Stomach (tissue), 9 donors: ENCODE measurements around the gene ABCB8. TPM values are rescaled to one million over a fixed set of nuclear protein-coding genes. Genes with fewer than 3 reads are reported as not detected.

Experiments used
- DNase-seq, 2 donors: peaks; one replicate each; pipeline versions ENCODE4 v3.0.0 to v3.0.0-alpha.2; 2013 to 2019
- H3K27ac ChIP-seq, 5 donors: fragments of 200-600 bp in 4 of 5; sonication (generic) in 4 of 5; one replicate each; pipeline ENCODE4 v1.5.1; 2013 to 2019; ENCODE audit warnings: mild to moderate bottlenecking in 1 of 5, moderate library complexity in 1 of 5
- H3K27me3 ChIP-seq, 3 donors: fragments of 200-600 bp; sonication (generic); one replicate each; pipeline ENCODE4 v1.5.1; 2017 to 2019; ENCODE audit warnings: mixed run types in 1 of 3
- H3K36me3 ChIP-seq, 4 donors: fragments of 200-600 bp; sonication (generic); 1 replicate in 3 of 4; 2 replicates in 1 of 4; pipeline ENCODE4 v1.5.1; 2016 to 2019
- H3K4me1 ChIP-seq, 4 donors: fragments of 200-600 bp; sonication (generic); one replicate each; pipeline ENCODE4 v1.5.1; 2016 to 2019
- H3K4me3 ChIP-seq, 4 donors: fragments of 200-600 bp; sonication (generic) in 3 of 4; one replicate each; pipeline ENCODE4 v1.5.1; 2016 to 2019; ENCODE audit warnings: mild to moderate bottlenecking in 1 of 4
- H3K9me3 ChIP-seq, 4 donors: fragments of 200-600 bp; sonication (generic); one replicate each; pipeline ENCODE4 v1.5.1; 2016 to 2019
- CTCF ChIP-seq, 7 experiments: fragments of 450-650 bp in 4 of 7; fragments of 200-600 bp in 3 of 7; sonication (generic) in 3 of 7; IDR thresholded peaks; one replicate each; pipeline ENCODE4 v1.5.1; 2016 to 2019; ENCODE audit warnings: antibody characterized with exemption in 7 of 7, control low read depth in 2 of 7, mild to moderate bottlenecking in 1 of 7
- EP300 ChIP-seq: sonication (generic); formaldehyde crosslinking; IDR thresholded peaks from one replicate; pipeline ENCODE4 v1.6.1; 2017; ENCODE audit warnings: antibody characterized with exemption
- POLR2A ChIP-seq, 4 donors: fragments of 450-650 bp; IDR thresholded peaks; one replicate each; pipeline ENCODE4 v1.6.1; 2016; ENCODE audit warnings: antibody characterized with exemption in 4 of 4, control low read depth in 2 of 4, mild to moderate bottlenecking in 1 of 4, moderate library complexity in 1 of 4
- POLR2AphosphoS5 ChIP-seq, 3 donors: sonication (generic); formaldehyde crosslinking; IDR thresholded peaks; one replicate each; pipeline ENCODE4 v1.6.1; 2016; ENCODE audit warnings: antibody characterized with exemption in 3 of 3
- WGBS, 5 donors: extraction: QIAGEN DNeasy Blood & Tissue Kit in 3 of 5; methylation state at CpG; one replicate each; pipeline versions ENCODE4 v1.1.5 to v1.1.7; 2013 to 2018; 5-methylcytosine and 5-hydroxymethylcytosine counted together
- intact Hi-C: fragments of 100-400 bp; cut with DNase I; formaldehyde crosslinking; loops from one replicate; pipeline ENCODE4 v1.15.1; 2023; ENCODE audit warnings: low total_unique reads
- polyA plus RNA-seq, 3 donors: library from polyadenylated mRNA; stranded (reverse); fragments of 200-250 nt; gene quantifications; one replicate each; pipeline ENCODE4 v1.2.3, GENCODE V29; 2013
- total RNA-seq, 5 donors: library from RNA; depleted of rRNA; stranded (reverse); fragments of >200 nt; gene quantifications; one replicate each; pipeline versions ENCODE4 v1.1.0 to v1.2.3, GENCODE V29; 2014 to 2016
- donor health status: healthy with polysubstance abuse.
- donor health status: Bipolar disorder and iron deficiency.
- donor health status: healthy.

Gene ABCB8
- total and polyA plus RNA-seq, 8 donors, result 9.5 to 57.2 (median 19.4) TPM

- Histone ChIP-seq H3K4me1 (peaks cover 36 to 47% (median 41%) of the 10 kb centered on the region in 4 donors), H3K4me3 (peak overlapping the region; percentile 69 to 94 (median 82)), H3K36me3 (peaks cover 0 to 23% (median 12%) of the 10 kb centered on the region in 4 donors), H3K9me3 (no peaks in the 10 kb centered on the region), H3K27ac (peak overlapping the region in 1 of 5 donors; percentile 91), H3K27me3 (peaks cover 0 to 6% (median 0%) of the 10 kb centered on the region in 3 donors)
- DNase-seq, result peak; percentile 45 to 64
- intact Hi-C loops, result no loop called here
- WGBS, 5 donors, result 22 to 27% (median 25%) methylated on average over 26 to 29 of the region's 29 CpGs
- TF ChIP-seq EP300 (no peak), POLR2A (IDR thresholded peaks at IDR 0.05) (no peak), CTCF (IDR thresholded peaks at IDR 0.05) (peak in 2 of 7 experiments; percentile 14 to 21), POLR2AphosphoS5 (IDR thresholded peaks at IDR 0.05) (no peak)
These were observed 28.6 kb downstream of the ABCB8 start for GRCh38 chr7:151056666-151057505.

GRCh38 chr7:151057506-151057988 lies 29.3 kb downstream of the ABCB8 start, which contains the start of gene CDK5:
TSS of gene CDK5 (minus strand) at chr7:151057897. CDS start at chr7:151057848, 49 bp downstream.
- Histone ChIP-seq H3K27ac (peak within 1 kb of the TSS; percentile 91 to 97 (median 96)), H3K4me3 (peak within 1 kb of the TSS; percentile 69 to 94 (median 82)), H3K36me3 (peaks cover 4 to 24% (median 12%) of the 10 kb centered on the region in 4 donors), H3K4me1 (peaks cover 42 to 53% (median 48%) of the 10 kb centered on the region in 4 donors), H3K27me3 (no peaks in the 10 kb centered on the region), H3K9me3 (no peaks in the 10 kb centered on the region)
- WGBS, 5 donors, result 0 to 1% (median 0%) methylated on average over 26 to 30 of the region's 30 CpGs
- intact Hi-C loops, result no loop called here
- TF ChIP-seq CTCF (IDR thresholded peaks at IDR 0.05) (no peak), EP300 (no peak), POLR2AphosphoS5 (IDR thresholded peaks at IDR 0.05) (no peak)
- DNase-seq, result no peak

GRCh38 chr7:151057989-151058780 lies 29.9 kb downstream of the ABCB8 start:
- Histone ChIP-seq H3K9me3 (no peaks in the 10 kb centered on the region), H3K4me3 (peak overlapping the region; percentile 69 to 94 (median 82)), H3K27ac (peak overlapping the region; percentile 91 to 97 (median 96)), H3K36me3 (peaks cover 4 to 24% (median 10%) of the 10 kb centered on the region in 4 donors), H3K4me1 (peaks cover 48 to 60% (median 54%) of the 10 kb centered on the region in 4 donors), H3K27me3 (no peaks in the 10 kb centered on the region)
- intact Hi-C loops, result no loop called here
- TF ChIP-seq CTCF (IDR thresholded peaks at IDR 0.05) (peak in 1 of 7 experiments; percentile 15), EP300 (no peak), POLR2AphosphoS5 (IDR thresholded peaks at IDR 0.05) (peak; percentile 78 to 91 (median 86)), POLR2A (IDR thresholded peaks at IDR 0.05) (peak in 1 of 4 donors; percentile 73)
- 0 to 2% (median 1%) methylated on average over 21 to 46 of the region's 46 CpGs for WGBS, 5 donors
- peak; percentile 99 to 100 for DNase-seq

GRCh38 chr7:151058781-151059366 lies 30.6 kb downstream of the ABCB8 start:
- TF ChIP-seq EP300 (no peak), POLR2A (IDR thresholded peaks at IDR 0.05) (no peak), POLR2AphosphoS5 (IDR thresholded peaks at IDR 0.05) (no peak), CTCF (IDR thresholded peaks at IDR 0.05) (no peak)
- 3 to 6% (median 4%) methylated on average over 18 of the region's 18 CpGs for WGBS, 5 donors
- Histone ChIP-seq H3K27ac (peak overlapping the region; percentile 91 to 97 (median 96)), H3K9me3 (no peaks in the 10 kb centered on the region), H3K4me3 (peak overlapping the region; percentile 69 to 94 (median 82)), H3K36me3 (peaks cover 3 to 18% (median 7%) of the 10 kb centered on the region in 4 donors), H3K4me1 (peaks cover 55 to 66% (median 60%) of the 10 kb centered on the region in 4 donors), H3K27me3 (no peaks in the 10 kb centered on the region)
- no peak for DNase-seq
- intact Hi-C loops, result no loop called here
